GM06990 (cell line): Measurements from ENCODE around the gene TMEM26.

ENCODE experiments used
- DNase-seq: peaks from one replicate; pipeline ENCODE4 v3.0.0-alpha.2; 2011; ENCODE audit not compliant: insufficient read length; ENCODE audit errors: extremely low read depth
- H3K27me3 ChIP-seq: replicated peaks from 2 replicates; pipeline ENCODE4 v1.6.0; 2011; ENCODE audit warnings: low read length; ENCODE audit not compliant: control insufficient read depth, insufficient read depth
- H3K36me3 ChIP-seq: 2 replicates; pipeline ENCODE4 v1.5.1; 2011; ENCODE audit warnings: low read length; ENCODE audit not compliant: control insufficient read depth, insufficient read depth
- H3K4me3 ChIP-seq: replicated peaks from 2 replicates; pipeline ENCODE4 v1.5.1; 2011; ENCODE audit warnings: low read depth, mild to moderate bottlenecking, control low read depth, low read length
- TF ChIP-seq, protein P1 (sequence below): IDR thresholded peaks from 2 replicates; pipeline ENCODE4 v1.5.1; 2011; ENCODE audit warnings: low read length, control low read depth, mild to moderate bottlenecking, inconsistent platforms; ENCODE audit not compliant: insufficient read depth, poor library complexity, severe bottlenecking

The TMEM26 gene

DNA sequence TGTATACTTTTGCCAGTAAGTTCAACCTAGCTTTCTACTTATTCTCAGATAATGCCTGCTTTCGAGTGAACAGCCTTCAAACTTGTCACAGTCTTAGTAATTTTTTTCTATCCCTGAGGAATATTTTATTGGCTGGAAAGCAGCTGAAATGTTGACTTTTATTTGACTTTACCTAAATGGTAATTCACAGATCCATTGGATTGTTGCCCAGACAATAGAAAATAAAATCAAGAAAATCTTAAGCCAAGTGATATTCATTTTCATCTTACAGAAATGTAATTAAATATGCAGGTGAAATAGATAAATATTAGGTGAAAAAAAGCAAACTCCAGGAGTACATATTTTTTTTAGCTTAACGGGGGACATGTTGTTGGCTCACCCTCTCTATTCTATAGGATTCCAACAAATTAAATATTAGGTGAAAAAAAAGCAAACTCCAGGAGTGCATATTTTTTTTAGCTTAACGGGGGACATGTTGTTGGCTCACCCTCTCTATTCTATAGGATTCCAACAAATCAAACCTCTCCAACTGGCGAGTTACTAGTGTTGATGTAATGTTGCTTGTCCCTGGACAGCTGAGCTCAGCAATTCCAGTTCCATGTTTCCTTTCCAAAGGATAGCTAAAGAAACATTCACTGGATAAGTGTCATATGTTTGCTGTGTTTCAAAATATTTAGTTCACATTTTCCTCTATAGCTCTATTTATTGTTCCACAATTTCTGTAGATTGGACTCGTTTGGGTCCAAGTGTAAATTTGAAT lies 4.2 kb downstream of the TMEM26 start:
- no peak for DNase-seq
- Histone ChIP-seq H3K27me3 (no peaks in the 10 kb centered on the region; the same call in 1 of the 2 replicates), H3K4me3 (no peak overlapping the region), H3K36me3 (no peaks in the 10 kb centered on the region)
- TF ChIP-seq, protein P1, sequence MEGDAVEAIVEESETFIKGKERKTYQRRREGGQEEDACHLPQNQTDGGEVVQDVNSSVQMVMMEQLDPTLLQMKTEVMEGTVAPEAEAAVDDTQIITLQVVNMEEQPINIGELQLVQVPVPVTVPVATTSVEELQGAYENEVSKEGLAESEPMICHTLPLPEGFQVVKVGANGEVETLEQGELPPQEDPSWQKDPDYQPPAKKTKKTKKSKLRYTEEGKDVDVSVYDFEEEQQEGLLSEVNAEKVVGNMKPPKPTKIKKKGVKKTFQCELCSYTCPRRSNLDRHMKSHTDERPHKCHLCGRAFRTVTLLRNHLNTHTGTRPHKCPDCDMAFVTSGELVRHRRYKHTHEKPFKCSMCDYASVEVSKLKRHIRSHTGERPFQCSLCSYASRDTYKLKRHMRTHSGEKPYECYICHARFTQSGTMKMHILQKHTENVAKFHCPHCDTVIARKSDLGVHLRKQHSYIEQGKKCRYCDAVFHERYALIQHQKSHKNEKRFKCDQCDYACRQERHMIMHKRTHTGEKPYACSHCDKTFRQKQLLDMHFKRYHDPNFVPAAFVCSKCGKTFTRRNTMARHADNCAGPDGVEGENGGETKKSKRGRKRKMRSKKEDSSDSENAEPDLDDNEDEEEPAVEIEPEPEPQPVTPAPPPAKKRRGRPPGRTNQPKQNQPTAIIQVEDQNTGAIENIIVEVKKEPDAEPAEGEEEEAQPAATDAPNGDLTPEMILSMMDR = no peak

DNA sequence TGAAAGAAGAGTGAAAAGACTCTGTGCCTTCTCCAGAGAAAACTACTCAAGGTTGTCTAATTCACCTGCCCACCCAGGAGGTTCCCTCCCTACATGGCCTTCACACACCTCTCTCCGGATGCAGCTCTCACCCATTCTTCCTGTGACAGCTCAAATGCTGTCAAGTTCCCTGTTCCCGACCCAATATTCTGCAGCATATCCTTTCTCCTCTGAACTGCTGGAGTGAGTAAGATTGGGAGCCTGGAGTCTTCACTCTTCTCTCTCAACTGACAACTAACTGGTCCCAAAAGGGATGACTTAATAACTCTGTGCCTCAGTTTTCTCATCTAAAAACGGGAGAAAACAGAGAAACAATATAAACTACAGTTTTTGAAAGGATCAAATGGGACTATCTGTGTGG lies 5.1 kb downstream of the TMEM26 start:
- no peak for DNase-seq
- no peaks in the 10 kb centered on the region for H3K36me3 ChIP-seq
- TF ChIP-seq, protein P1 = no peak
- H3K27me3 ChIP-seq = no peaks in the 10 kb centered on the region; the same call in 1 of the 2 replicates
- no peak overlapping the region for H3K4me3 ChIP-seq

DNA sequence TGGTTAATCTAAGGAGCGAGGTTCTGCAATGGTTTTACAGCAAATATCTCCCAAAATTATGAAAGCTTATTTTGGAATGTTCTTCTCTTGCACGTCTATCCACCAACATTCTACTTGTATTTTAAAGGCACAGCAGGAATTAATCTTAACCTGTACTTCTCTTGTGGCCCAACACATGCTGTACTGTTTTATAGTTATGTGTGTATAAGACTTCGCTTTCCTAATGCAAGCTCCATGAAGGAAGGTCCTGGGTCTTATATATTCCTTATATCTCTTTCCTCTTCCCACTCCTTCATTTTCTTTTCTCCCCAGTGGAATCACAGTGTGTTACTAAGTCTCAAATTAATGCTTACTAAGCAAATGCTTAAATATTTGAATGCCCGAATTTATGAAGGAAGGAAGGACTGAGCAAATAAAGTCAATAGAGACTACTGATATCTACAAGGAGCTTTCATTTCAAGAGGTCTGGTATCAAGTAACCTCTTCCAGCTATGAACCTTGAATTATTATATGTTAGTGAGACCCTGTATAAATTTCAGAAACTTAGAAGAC lies 14.0 kb downstream of the TMEM26 start:
- TF ChIP-seq, protein P1 = no peak
- DNase-seq = no peak
- no peaks in the 10 kb centered on the region for H3K27me3 ChIP-seq
- no peaks in the 10 kb centered on the region for H3K36me3 ChIP-seq
- H3K4me3 ChIP-seq = no peak overlapping the region

DNA sequence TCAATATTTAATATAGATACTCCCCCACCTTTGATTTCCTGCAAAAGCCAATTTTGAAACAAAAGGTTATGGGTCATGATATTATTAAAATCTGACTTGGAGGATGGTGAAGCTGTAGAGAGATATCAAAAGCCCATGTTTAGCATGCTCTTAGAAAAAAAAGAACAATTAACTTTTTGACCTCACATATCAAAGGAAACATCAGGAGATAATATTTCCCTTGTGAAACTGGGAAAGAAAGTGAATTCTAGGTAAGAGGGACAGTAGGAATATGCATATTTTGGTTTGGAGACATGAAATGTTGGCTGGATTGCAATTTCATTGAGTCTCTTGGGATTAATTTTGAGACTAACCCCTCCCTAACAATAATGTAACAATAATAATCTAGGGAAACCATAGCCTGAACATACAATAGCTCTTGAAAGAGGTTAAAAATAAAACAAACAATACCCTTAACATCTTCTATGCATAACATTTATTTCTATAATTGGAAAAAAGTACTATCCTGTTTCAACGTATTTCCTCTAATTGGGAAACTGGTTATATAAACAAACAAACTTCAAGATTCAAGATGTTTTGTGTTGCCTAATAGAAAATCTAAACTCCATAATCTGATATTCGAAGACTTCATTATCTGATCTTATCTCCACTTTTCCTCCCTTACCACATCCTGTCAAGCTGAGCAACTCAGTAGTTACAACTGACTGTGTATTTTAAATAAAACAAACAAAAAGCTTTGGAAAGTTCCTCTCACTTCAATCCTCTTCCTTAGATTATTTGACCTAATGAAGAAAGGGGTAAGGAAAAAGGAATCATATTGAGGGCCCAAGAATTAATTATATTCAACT lies 14.8 kb downstream of the TMEM26 start:
- TF ChIP-seq, protein P1 = no peak
- no peak overlapping the region for H3K4me3 ChIP-seq
- H3K36me3 ChIP-seq = no peaks in the 10 kb centered on the region
- DNase-seq = no peak
- no peaks in the 10 kb centered on the region for H3K27me3 ChIP-seq

DNA sequence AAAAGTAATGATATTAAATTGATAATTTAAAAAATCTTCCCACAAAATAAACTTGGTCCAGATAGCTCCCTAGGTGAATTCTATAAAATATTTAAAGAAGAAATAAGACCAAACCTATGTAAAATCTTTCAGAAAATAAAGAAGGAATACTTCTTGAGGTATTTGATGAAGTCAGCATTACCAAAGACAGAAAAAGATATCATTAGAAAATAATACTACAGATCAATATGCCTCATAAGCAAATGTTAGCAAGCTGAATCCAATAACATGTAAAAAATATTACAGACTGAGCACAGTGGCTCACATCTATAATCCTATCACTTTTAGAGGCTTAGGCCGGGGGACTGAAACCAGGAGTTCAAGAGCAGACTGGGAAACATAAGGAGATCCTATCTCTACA lies 30.0 kb downstream of the TMEM26 start:
- no peak for DNase-seq
- no peaks in the 10 kb centered on the region for H3K36me3 ChIP-seq
- no peaks in the 10 kb centered on the region for H3K27me3 ChIP-seq
- no peak overlapping the region for H3K4me3 ChIP-seq
- TF ChIP-seq, protein P1 = no peak
